Measurements from ENCODE around the gene DPH6.
"Not testable (repeated sequence)": the region's sequence is repeated elsewhere in the genome, so short reads cannot be mapped to it uniquely, and the experiment has no call there.

Gene DPH6

DNA sequence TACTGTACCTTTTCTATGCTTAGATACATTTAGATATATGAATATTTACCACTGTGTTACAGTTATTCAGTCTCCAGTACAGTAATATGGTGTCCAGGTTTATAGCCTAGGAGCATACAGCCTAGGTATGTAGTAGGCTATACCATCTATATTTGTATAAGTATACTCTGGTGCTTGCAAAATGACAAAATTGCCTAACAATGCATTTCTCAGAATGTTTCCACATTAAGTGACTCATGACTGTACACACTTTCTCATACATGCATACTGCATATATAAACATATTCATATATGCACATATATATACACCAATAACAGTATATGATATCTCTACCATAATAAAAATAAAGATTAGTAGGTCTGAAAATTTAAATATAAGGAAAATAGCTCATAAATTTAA lies 169.3 kb downstream of the DPH6 start:
- Histone ChIP-seq H3K27ac (ENCODE audit: low read length) (no peak overlapping the region), H3K4me3 (ENCODE audit: low read length) (no peak overlapping the region), H3K9me3 (ENCODE audit: control insufficient read depth, low read depth, low read length) (no peaks in the 10 kb centered on the region), H3K36me3 (ENCODE audit: control insufficient read depth, low read depth, low read length) (no peaks in the 10 kb centered on the region), H3K27me3 (ENCODE audit: control insufficient read depth, insufficient read depth, low read length) (no peaks in the 10 kb centered on the region), H3K4me1 (ENCODE audit: control insufficient read depth, low read depth, low read length) (no peaks in the 10 kb centered on the region), H3K9ac (ENCODE audit: low read length) (no peak overlapping the region)

GRCh38 chr15:35374661-35375060 lies 171.3 kb downstream of the DPH6 start:
- Histone ChIP-seq H3K9me3 (ENCODE audit: control insufficient read depth, low read depth, low read length) (no peaks in the 10 kb centered on the region), H3K4me1 (ENCODE audit: control insufficient read depth, low read depth, low read length) (no peaks in the 10 kb centered on the region), H3K36me3 (ENCODE audit: control insufficient read depth, low read depth, low read length) (no peaks in the 10 kb centered on the region), H3K27me3 (ENCODE audit: control insufficient read depth, insufficient read depth, low read length) (no peaks in the 10 kb centered on the region), H3K27ac (ENCODE audit: low read length) (no peak overlapping the region), H3K9ac (ENCODE audit: low read length) (no peak overlapping the region), H3K4me3 (ENCODE audit: low read length) (no peak overlapping the region)

GRCh38 chr15:35362195-35362829 lies 183.7 kb downstream of the DPH6 start:
- no peaks in the 10 kb centered on the region for H3K27me3 ChIP-seq (ENCODE audit: control insufficient read depth, insufficient read depth, low read length)
- no peak overlapping the region for H3K27ac ChIP-seq (ENCODE audit: low read length)
- no peaks in the 10 kb centered on the region for H3K36me3 ChIP-seq (ENCODE audit: control insufficient read depth, low read depth, low read length)
- no peak overlapping the region for H3K4me3 ChIP-seq (ENCODE audit: low read length)
- no peak overlapping the region for H3K9ac ChIP-seq (ENCODE audit: low read length)
- H3K4me1 ChIP-seq (ENCODE audit: control insufficient read depth, low read depth, low read length), result no peaks in the 10 kb centered on the region
- H3K9me3 ChIP-seq (ENCODE audit: control insufficient read depth, low read depth, low read length), result peaks cover 21% of the 10 kb centered on the region

DNA sequence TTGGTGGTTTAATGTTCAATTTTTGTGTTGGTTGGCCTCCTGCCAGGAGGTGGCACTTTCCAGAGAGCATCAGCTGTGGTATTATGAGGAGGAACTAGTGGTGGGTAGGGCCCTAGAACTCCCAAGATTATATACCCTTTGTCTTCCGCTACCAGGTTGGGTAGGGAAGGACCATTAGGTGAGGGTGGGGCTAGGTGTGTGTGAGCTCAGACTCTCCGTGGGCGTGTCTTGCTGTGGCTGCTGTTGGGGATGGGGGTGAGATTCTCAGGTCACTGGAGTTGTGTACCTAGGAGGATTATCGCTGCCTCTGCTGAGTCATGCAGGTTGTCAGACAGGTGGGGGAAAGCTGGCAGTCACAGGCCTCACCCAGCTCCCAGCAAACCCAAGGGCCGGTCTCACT lies 187.1 kb downstream of the DPH6 start:
- H3K4me3 ChIP-seq (ENCODE audit: low read length), result no peak overlapping the region
- H3K4me1 ChIP-seq (ENCODE audit: control insufficient read depth, low read depth, low read length), result no peaks in the 10 kb centered on the region
- H3K27me3 ChIP-seq (ENCODE audit: control insufficient read depth, insufficient read depth, low read length), result no peaks in the 10 kb centered on the region
- no peak overlapping the region for H3K9ac ChIP-seq (ENCODE audit: low read length)
- H3K36me3 ChIP-seq (ENCODE audit: control insufficient read depth, low read depth, low read length), result no peaks in the 10 kb centered on the region
- no peak overlapping the region for H3K27ac ChIP-seq (ENCODE audit: low read length)
- peaks cover 21% of the 10 kb centered on the region for H3K9me3 ChIP-seq (ENCODE audit: control insufficient read depth, low read depth, low read length)

- Histone ChIP-seq H3K27me3 (ENCODE audit: control insufficient read depth, insufficient read depth, low read length) (no peaks in the 10 kb centered on the region), H3K4me1 (ENCODE audit: control insufficient read depth, low read depth, low read length) (no peaks in the 10 kb centered on the region), H3K4me3 (ENCODE audit: low read length) (no peak overlapping the region), H3K36me3 (ENCODE audit: control insufficient read depth, low read depth, low read length) (no peaks in the 10 kb centered on the region), H3K27ac (ENCODE audit: low read length) (no peak overlapping the region), H3K9me3 (ENCODE audit: control insufficient read depth, low read depth, low read length) (no peaks in the 10 kb centered on the region), H3K9ac (ENCODE audit: low read length) (no peak overlapping the region)
Measured at GRCh38 chr15:35351059-35351458, 194.9 kb downstream of the DPH6 start.

- no peak overlapping the region for H3K27ac ChIP-seq (ENCODE audit: low read length)
- H3K9me3 ChIP-seq (ENCODE audit: control insufficient read depth, low read depth, low read length), result no peaks in the 10 kb centered on the region
- H3K36me3 ChIP-seq (ENCODE audit: control insufficient read depth, low read depth, low read length), result no peaks in the 10 kb centered on the region
- no peaks in the 10 kb centered on the region for H3K27me3 ChIP-seq (ENCODE audit: control insufficient read depth, insufficient read depth, low read length)
- no peak overlapping the region for H3K9ac ChIP-seq (ENCODE audit: low read length)
- H3K4me1 ChIP-seq (ENCODE audit: control insufficient read depth, low read depth, low read length), result no peaks in the 10 kb centered on the region
- no peak overlapping the region for H3K4me3 ChIP-seq (ENCODE audit: low read length)
Measured at GRCh38 chr15:35349916-35350315, 196.0 kb downstream of the DPH6 start.

GRCh38 chr15:35330916-35331315 lies 215.0 kb downstream of the DPH6 start:
- H3K27ac ChIP-seq (ENCODE audit: low read length), result no peak overlapping the region
- H3K36me3 ChIP-seq (ENCODE audit: control insufficient read depth, low read depth, low read length), result no peaks in the 10 kb centered on the region
- H3K4me3 ChIP-seq (ENCODE audit: low read length), result no peak overlapping the region
- no peaks in the 10 kb centered on the region for H3K9me3 ChIP-seq (ENCODE audit: control insufficient read depth, low read depth, low read length)
- H3K9ac ChIP-seq (ENCODE audit: low read length), result no peak overlapping the region
- H3K4me1 ChIP-seq (ENCODE audit: control insufficient read depth, low read depth, low read length), result no peaks in the 10 kb centered on the region
- no peaks in the 10 kb centered on the region for H3K27me3 ChIP-seq (ENCODE audit: control insufficient read depth, insufficient read depth, low read length)

- no peak overlapping the region for H3K9ac ChIP-seq (ENCODE audit: low read length)
- H3K27me3 ChIP-seq (ENCODE audit: control insufficient read depth, insufficient read depth, low read length), result no peaks in the 10 kb centered on the region
- H3K36me3 ChIP-seq (ENCODE audit: control insufficient read depth, low read depth, low read length), result no peaks in the 10 kb centered on the region
- no peak overlapping the region for H3K27ac ChIP-seq (ENCODE audit: low read length)
- H3K4me3 ChIP-seq (ENCODE audit: low read length), result no peak overlapping the region
- no peaks in the 10 kb centered on the region for H3K9me3 ChIP-seq (ENCODE audit: control insufficient read depth, low read depth, low read length)
- no peaks in the 10 kb centered on the region for H3K4me1 ChIP-seq (ENCODE audit: control insufficient read depth, low read depth, low read length)
Measured at GRCh38 chr15:35330048-35330695, 215.8 kb downstream of the DPH6 start.

DNA sequence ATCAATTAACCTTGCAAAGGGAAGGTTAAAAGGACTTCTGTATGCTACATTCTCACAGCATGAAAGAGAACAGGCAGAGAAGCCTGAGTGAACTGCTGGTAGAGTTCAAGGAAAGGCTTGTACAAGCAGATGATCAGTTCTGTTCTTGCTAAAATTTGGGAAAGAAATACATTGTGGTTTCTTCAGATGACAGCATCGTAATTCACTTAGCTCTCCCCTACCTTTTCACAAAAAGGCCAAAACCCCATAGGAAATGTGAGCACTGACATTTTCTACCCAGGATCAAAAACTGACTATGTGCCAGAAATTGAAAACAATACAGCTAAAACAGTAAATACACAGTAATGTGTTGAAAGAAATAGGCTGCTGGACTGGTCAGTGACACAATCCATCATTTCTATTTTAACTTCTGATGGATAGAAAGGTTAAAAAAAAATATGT lies 216.4 kb downstream of the DPH6 start:
- Histone ChIP-seq H3K9ac (ENCODE audit: low read length) (no peak overlapping the region), H3K36me3 (ENCODE audit: control insufficient read depth, low read depth, low read length) (no peaks in the 10 kb centered on the region), H3K4me3 (ENCODE audit: low read length) (no peak overlapping the region), H3K27me3 (ENCODE audit: control insufficient read depth, insufficient read depth, low read length) (no peaks in the 10 kb centered on the region), H3K27ac (ENCODE audit: low read length) (no peak overlapping the region), H3K9me3 (ENCODE audit: control insufficient read depth, low read depth, low read length) (no peaks in the 10 kb centered on the region), H3K4me1 (ENCODE audit: control insufficient read depth, low read depth, low read length) (no peaks in the 10 kb centered on the region)

DNA sequence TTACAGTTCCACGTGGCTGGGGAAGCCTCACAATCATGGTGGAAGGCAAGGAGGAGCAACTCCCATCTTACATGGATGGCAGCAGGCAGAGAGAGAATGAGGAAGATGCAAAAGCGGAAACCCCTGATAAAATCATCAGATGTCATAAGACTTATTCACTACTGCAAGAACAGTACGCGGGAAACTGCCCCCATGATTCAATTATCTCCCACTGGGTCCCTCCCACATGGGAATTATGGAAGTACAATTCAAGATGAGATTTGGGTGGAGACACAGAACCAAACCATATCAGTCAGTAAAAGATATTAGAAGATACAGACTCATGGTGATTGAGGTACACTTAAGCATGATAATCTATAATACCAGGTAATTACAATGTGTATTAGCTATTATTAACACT lies 217.1 kb downstream of the DPH6 start:
- H3K27me3 ChIP-seq (ENCODE audit: control insufficient read depth, insufficient read depth, low read length); H3K36me3 ChIP-seq (ENCODE audit: control insufficient read depth, low read depth, low read length); H3K27ac ChIP-seq (ENCODE audit: low read length); H3K4me1 ChIP-seq (ENCODE audit: control insufficient read depth, low read depth, low read length); H3K9me3 ChIP-seq (ENCODE audit: control insufficient read depth, low read depth, low read length); H3K9ac ChIP-seq (ENCODE audit: low read length); H3K4me3 ChIP-seq (ENCODE audit: low read length): not testable (repeated sequence)

- H3K36me3 ChIP-seq (ENCODE audit: control insufficient read depth, low read depth, low read length), result no peaks in the 10 kb centered on the region
- no peaks in the 10 kb centered on the region for H3K9me3 ChIP-seq (ENCODE audit: control insufficient read depth, low read depth, low read length)
- H3K4me1 ChIP-seq (ENCODE audit: control insufficient read depth, low read depth, low read length), result no peaks in the 10 kb centered on the region
- no peaks in the 10 kb centered on the region for H3K27me3 ChIP-seq (ENCODE audit: control insufficient read depth, insufficient read depth, low read length)
- H3K9ac ChIP-seq (ENCODE audit: low read length), result no peak overlapping the region
- no peak overlapping the region for H3K4me3 ChIP-seq (ENCODE audit: low read length)
- H3K27ac ChIP-seq (ENCODE audit: low read length), result no peak overlapping the region
Measured at GRCh38 chr15:35327789-35328188, 218.2 kb downstream of the DPH6 start.

GRCh38 chr15:35325374-35325941 lies 220.5 kb downstream of the DPH6 start:
- H3K9me3 ChIP-seq (ENCODE audit: control insufficient read depth, low read depth, low read length), result no peaks in the 10 kb centered on the region
- no peak overlapping the region for H3K27ac ChIP-seq (ENCODE audit: low read length)
- H3K9ac ChIP-seq (ENCODE audit: low read length), result no peak overlapping the region
- H3K4me1 ChIP-seq (ENCODE audit: control insufficient read depth, low read depth, low read length), result no peaks in the 10 kb centered on the region
- no peaks in the 10 kb centered on the region for H3K27me3 ChIP-seq (ENCODE audit: control insufficient read depth, insufficient read depth, low read length)
- no peaks in the 10 kb centered on the region for H3K36me3 ChIP-seq (ENCODE audit: control insufficient read depth, low read depth, low read length)
- H3K4me3 ChIP-seq (ENCODE audit: low read length), result no peak overlapping the region

Data from iPS-18a (cell line).